HS-27A (cell line): ENCODE measurements around the gene SULT1A4.
"Not testable (repeated sequence)": the region's sequence is repeated elsewhere in the genome, so short reads cannot be mapped to it uniquely, and the experiment has no call there.

Experiments
- DNase-seq: peaks from one replicate; pipeline ENCODE4 v3.0.0-alpha.2; 2012; ENCODE audit warnings: low read depth, missing footprints

Gene SULT1A4

GRCh38 chr16:29459706-29460646 lies at the start of gene SULT1A4:
Gene SULT1A4, plus strand, starts transcription at chr16:29459913. Its CDS starts 1,473 bp downstream, at chr16:29461386.
- not testable (repeated sequence) for DNase-seq

GRCh38 chr16:29423587-29423986 lies 36.1 kb upstream of the SULT1A4 start:
- not testable (repeated sequence) for DNase-seq

DNA sequence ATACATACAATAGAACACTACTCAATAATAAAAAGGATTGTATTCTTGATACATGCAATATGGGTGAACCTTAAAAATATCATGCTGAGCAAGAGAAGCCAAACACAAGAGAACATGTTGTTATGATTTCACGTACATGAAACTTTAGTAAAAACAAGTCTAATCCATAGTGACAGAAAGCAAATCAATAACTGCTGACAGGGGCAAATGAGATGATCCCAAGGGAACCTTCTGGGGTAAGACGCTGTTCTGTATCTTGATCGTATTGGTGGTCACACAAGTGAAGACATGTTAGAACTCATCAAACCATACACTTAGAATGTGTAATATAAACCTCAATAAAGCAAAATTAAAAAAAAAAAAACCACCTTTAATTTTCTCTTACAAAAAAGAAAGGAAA lies 34.3 kb upstream of the SULT1A4 start:
- DNase-seq: not testable (repeated sequence)

DNA sequence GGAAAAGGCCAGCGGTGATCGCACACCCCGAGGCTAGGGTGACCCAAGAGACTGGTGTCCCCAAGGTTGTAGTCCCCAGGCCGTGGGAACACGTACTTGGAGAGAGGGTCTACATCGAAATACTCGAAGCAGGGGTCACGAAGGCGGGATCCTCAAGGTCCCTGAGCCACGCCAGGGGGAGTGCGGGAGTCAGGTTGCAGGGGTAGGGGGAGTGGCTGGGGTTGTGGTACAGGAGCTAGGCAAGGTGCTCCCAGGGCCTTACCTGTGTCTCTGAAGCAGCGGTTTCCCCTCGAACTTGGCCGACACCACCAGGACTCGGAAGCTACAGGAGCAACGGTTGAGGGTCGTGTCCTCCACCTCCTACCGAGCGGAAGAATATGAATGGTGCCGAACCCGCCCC lies 6.0 kb upstream of the SULT1A4 start:
- not testable (repeated sequence) for DNase-seq

DNA sequence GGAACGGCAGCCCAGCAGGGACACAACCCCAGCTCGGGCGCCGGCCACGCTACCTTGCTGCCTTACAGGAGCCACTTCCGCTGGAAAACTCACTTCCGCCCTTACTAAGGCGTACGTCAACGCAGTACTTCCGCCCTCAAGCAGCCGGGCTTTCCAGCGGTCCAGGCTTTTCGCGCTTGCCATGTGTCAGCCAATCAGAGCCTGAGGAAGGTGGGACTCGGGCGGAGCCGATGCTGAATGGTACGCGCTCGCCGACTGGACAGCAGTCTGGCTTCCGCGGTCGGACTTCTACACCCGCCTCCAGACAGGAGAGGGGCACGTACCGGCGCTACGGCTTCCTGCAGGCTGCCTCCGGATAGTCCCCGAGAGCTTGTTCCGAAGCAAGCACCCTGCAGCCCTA lies 5.4 kb upstream of the SULT1A4 start, which contains the start of the genes BOLA2 and SLX1B:
BOLA2 (minus strand) TSS at position 83 of the 400 bp plus-strand sequence. CDS start 98 bp downstream, outside the sequence.
SLX1B (plus strand) TSS at position 265 of the 400 bp plus-strand sequence.
- not testable (repeated sequence) for DNase-seq

GRCh38 chr16:29454828-29455227 lies 4.9 kb upstream of the SULT1A4 start:
- DNase-seq: not testable (repeated sequence)

DNA sequence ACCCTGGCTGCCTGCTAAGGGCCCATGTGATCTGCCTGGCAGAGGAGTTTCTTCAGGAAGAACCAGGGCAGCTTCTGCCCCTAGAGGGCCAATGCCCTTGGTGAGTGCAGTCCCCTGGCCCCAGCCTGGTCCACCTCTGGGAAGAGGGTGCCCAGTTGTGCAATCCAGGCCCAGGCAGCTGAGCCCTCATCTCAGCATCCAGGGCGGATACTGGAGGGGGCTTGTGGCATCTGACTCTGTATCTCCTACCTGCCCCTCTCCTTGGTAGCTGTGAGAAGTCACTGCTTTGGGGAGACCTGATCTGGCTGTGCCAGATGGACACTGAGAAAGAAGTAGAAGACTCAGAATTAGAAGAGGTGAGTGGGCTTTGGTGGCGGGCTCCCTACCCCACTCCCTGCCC lies 2.1 kb upstream of the SULT1A4 start:
- not testable (repeated sequence) for DNase-seq

GRCh38 chr16:29460647-29461030 lies 926 bp downstream of the SULT1A4 start:
- not testable (repeated sequence) for DNase-seq

- not testable (repeated sequence) for DNase-seq
These were observed 6.5 kb downstream of the SULT1A4 start for GRCh38 chr16:29465985-29466824.

DNA sequence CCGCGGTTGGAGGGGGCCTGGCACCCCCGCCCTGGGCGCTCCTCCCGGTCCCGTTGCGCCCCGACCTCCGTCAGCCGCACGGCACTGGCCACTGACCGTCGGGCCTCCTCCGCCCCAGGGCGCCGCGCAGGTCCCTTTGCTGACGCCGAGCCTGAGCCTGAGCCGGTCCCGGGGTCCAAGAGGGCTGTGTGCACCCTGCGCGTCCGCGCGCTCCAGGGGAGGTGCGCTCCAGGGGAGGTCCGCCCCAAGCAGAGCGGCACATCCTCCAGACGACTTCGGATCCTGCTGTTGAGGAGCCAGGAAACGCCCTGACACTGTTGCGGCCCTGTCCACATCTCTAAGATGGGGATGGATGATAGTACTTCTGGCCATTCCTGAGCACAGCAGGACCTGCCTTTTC lies 7.2 kb downstream of the SULT1A4 start:
- not testable (repeated sequence) for DNase-seq

DNA sequence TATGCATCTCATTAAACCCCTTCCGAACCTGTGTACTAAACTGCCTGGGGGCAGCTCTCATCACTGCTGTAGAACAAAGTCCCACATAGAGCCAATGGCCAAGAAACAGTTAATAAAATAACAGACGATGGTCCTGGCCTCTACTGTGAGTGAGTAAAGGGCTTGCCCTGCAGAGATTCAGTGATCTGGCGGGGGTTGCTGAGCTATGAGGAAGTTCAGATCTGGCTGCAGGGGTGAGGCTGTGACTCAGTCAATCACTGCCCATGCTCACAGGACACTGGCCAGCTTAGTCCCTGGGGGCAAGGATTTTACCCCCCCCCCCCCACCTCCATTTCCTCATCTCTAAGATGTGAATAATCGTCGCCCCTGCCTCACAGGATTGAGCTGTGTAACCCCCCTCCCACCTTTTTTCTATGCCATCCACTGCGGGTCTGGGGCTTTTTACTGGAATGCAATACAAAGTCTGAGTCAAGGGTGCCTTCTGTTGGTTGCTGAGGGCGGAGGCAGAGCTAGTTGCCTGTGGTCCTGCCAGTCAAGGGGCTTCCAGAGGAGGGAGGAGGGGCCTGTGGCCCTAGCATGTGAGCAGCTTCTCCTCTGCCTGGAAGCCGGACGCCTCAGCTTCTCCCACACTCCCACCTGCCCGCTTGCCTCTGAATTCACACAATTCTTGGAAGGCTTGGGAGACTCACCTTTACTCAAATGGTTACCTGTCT lies 8.1 kb downstream of the SULT1A4 start:
- not testable (repeated sequence) for DNase-seq

DNA sequence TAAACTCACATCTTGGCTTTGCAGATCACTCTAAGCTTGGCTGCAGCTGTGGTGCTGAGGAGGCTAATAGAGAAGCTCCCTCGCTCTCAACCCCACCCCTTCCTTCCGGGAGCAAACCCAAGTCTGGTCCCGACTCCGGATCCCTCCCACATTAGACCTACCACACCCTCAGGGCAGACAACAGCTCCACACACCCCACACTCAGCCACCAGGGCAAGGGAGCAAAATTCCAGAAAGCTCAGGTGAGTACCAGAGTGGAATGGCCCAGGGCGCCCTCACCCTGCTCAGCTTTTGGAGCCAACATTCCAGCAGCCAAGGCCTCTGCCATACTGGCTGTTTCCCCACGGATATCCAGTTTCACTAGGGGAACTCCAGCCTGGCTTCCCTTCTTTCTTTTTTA lies 9.9 kb downstream of the SULT1A4 start:
- not testable (repeated sequence) for DNase-seq

GRCh38 chr16:29472065-29472464 lies 12.4 kb downstream of the SULT1A4 start:
- not testable (repeated sequence) for DNase-seq

DNA sequence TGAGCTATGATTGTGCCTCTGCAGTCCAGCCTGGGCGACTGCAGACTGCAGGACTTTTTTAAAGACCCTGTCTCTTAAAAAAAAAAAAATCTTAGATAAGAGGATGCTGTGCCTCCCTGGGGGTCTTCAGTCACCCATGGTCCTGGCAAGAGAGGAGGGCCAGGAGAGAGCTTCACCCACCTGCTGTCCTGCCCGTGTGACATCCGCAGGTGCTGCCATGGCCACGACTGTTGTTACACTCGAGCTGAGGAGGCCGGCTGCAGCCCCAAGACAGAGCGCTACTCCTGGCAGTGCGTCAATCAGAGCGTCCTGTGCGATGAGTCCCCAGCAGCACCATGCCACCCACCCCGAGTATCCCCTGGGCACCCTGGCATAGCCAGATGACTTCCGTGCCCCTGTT lies 22.6 kb downstream of the SULT1A4 start:
- not testable (repeated sequence) for DNase-seq

- DNase-seq: not testable (repeated sequence)
These were observed 46.6 kb downstream of the SULT1A4 start, which contains the start of gene NPIPB12 for GRCh38 chr16:29506308-29506707. Gene NPIPB12, minus strand, starts transcription at chr16:29506408.
